ENCODE measurements around the gene RALY.
A peak's percentile ranks its signal among the peaks of the same experiment; 100 is the strongest.

The RALY gene

GRCh38 chr20:34045294-34045693 is 51.6 kb downstream of the RALY start:
- no peak overlapping the region for H3K4me3 ChIP-seq
- no peak for DNase-seq (ENCODE audit: low spot score)
- TF ChIP-seq, protein P1, sequence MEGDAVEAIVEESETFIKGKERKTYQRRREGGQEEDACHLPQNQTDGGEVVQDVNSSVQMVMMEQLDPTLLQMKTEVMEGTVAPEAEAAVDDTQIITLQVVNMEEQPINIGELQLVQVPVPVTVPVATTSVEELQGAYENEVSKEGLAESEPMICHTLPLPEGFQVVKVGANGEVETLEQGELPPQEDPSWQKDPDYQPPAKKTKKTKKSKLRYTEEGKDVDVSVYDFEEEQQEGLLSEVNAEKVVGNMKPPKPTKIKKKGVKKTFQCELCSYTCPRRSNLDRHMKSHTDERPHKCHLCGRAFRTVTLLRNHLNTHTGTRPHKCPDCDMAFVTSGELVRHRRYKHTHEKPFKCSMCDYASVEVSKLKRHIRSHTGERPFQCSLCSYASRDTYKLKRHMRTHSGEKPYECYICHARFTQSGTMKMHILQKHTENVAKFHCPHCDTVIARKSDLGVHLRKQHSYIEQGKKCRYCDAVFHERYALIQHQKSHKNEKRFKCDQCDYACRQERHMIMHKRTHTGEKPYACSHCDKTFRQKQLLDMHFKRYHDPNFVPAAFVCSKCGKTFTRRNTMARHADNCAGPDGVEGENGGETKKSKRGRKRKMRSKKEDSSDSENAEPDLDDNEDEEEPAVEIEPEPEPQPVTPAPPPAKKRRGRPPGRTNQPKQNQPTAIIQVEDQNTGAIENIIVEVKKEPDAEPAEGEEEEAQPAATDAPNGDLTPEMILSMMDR (IDR thresholded peaks at IDR 0.05) = no peak
- H3K27ac ChIP-seq = no peak overlapping the region

GRCh38 chr20:34045930-34046725 is 52.4 kb downstream of the RALY start:
- TF ChIP-seq, protein P1 (IDR thresholded peaks at IDR 0.05) = no peak
- Histone ChIP-seq H3K4me3 (no peak overlapping the region), H3K27ac (no peak overlapping the region)
- no peak for DNase-seq (ENCODE audit: low spot score)

DNA sequence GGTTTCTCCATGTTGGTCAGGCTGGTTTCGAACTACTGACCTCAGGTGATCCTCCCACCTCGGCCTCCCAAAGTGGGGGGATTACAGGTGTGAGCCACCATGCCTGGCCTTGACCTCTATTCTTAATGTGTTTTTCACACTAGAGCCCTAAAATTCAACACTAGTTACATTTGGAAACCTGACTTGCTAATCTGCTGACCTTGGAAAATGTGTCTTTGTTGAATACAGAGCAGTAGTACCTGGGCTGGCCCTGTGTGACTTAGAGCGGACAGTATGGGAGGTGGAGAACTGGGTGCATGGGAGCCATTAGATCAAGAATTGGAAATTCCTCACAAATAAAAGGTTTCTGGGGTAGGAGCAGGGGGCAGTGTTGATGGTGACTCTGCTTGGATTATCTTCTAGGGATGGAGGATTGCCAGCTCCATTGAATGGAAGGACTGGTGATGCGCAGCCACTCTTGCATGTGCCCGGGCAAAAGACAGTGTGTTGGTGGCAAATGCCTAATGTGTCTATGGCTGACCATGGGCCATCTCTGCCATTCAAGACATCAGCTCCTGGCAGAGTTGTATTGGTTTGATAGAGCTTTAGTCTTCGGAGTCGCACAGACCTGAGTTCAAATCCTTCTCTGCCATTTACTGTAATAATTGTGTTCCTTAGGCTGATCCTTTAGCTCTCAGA is 53.4 kb downstream of the RALY start:
- TF ChIP-seq, protein P1 (IDR thresholded peaks at IDR 0.05) = no peak
- Histone ChIP-seq H3K4me3 (no peak overlapping the region), H3K27ac (no peak overlapping the region)
- DNase-seq (ENCODE audit: low spot score) = no peak

DNA sequence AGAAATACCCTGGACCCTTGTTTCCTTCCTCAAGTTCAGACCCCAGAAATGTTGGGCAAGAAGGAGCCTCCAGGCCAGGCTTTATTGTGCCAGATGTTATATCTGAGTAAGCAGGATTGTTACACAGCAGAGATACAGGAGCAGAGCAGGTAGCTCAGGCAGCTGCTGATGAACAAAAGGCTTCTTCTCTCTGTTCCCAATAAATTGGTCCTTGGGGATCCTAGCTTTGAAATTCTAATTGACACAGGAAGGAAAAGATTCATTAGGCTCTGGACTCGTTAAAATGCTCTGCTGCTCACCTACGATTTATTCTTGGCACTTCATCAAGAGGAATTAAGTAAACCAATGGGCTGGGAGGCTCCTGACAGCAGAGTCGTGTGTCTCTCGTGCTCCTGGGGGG is 54.2 kb downstream of the RALY start:
- Histone ChIP-seq H3K27ac (no peak overlapping the region), H3K4me3 (no peak overlapping the region)
- TF ChIP-seq, protein P1 (IDR thresholded peaks at IDR 0.05) = no peak
- DNase-seq (ENCODE audit: low spot score) = no peak

DNA sequence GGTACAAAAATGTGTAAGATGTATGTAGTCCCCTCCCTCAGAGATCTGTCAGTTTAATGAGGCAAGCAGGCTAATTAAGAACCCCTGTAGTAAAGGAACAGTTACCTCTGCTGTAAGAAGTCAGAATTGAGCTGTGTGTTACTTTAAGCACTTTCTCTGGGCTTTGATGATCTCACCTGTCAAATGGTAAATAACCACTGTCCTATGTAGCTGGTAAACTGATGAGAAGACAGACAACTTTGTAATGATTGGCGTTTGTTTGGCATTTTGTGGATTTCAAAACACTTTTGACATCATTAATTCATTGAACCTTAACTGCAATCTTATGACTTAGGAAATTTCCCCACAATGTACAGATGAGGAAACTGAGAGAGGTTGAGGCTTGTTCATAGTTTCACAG is 55.7 kb downstream of the RALY start:
- Histone ChIP-seq H3K4me3 (no peak overlapping the region), H3K27ac (no peak overlapping the region)
- DNase-seq (ENCODE audit: low spot score) = no peak
- TF ChIP-seq, protein P1 (IDR thresholded peaks at IDR 0.05) = no peak

GRCh38 chr20:34049897-34050695 is 56.4 kb downstream of the RALY start:
- DNase-seq (ENCODE audit: low spot score) = no peak
- H3K27ac ChIP-seq = peak overlapping the region in 1 of 2 donors; percentile 20
- H3K4me3 ChIP-seq = no peak overlapping the region
- TF ChIP-seq, protein P1 (IDR thresholded peaks at IDR 0.05) = no peak

All from coronary artery (tissue), 2 donors.